Measurements from ENCODE around the gene RELA.
"Not testable (repeated sequence)": the region's sequence is repeated elsewhere in the genome, so short reads cannot be mapped to it uniquely, and the experiment has no call there.

GRCh38 chr11:65683480-65683879 lies 20.8 kb upstream of the RELA start:
- not testable (repeated sequence) for TF ChIP-seq CTCF, POLR2A (IDR thresholded peaks at IDR 0.05)

Measured in gastroesophageal sphincter (tissue), 3 donors.